ENCODE results near the gene IRF2BPL.
A peak's percentile ranks its signal among the peaks of the same experiment; 100 is the strongest.

The IRF2BPL gene

DNA sequence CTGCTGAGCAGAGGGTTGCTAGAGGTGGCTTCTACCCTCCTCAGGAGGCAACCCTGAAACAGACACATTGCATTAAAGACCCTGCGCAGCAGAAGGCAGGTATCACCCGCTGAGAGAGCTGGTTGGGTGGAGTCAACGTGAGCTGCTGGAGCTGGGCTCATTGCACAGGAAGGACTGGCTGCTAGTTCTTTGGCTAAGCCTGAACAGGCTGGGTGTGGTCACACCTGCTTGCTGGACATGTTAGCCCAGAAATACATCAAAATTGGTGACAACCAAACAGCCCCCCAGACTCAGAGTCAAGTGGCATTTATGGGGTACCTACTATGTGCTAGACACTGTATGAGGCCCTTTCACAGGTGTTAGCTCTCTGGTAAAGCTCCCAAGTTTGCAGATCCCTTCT is 33.8 kb upstream of the IRF2BPL start:
- Histone ChIP-seq H3K79me1 (ENCODE audit: low read length) (no peaks in the 10 kb centered on the region), H4K8ac (ENCODE audit: low read depth, low read length) (no peak overlapping the region), H3K27ac (ENCODE audit: low read depth, low read length) (no peak overlapping the region), H4K12ac (ENCODE audit: low read depth, low read length) (no peak overlapping the region), H3K4me3 (ENCODE audit: low read depth, low read length) (peak overlapping the region; percentile 23), H2AK5ac (ENCODE audit: low read length) (no peak overlapping the region), H3K9ac (ENCODE audit: low read length) (no peak overlapping the region), H2BK120ac (ENCODE audit: insufficient read depth, low read length, poor library complexity) (no peak overlapping the region), H3K27me3 (ENCODE audit: insufficient read depth, low read length) (no peaks in the 10 kb centered on the region), H3K79me2 (ENCODE audit: control insufficient read depth, insufficient read depth, low read length, poor library complexity) (no peaks in the 10 kb centered on the region), H3K36me3 (ENCODE audit: control insufficient read depth in 1 of 2, insufficient read depth in 2 of 2, low read length in 2 of 2) (no peaks in the 10 kb centered on the region), H3K9me3 (ENCODE audit: insufficient read depth, low read depth, low read length) (peaks cover 2% of the 10 kb centered on the region), H3K4me1 (ENCODE audit: control insufficient read depth in 1 of 2, insufficient read depth in 2 of 2, low read length in 2 of 2) (no peaks in the 10 kb centered on the region), H3K4ac (ENCODE audit: low read depth, low read length) (no peak overlapping the region), H3K23ac (ENCODE audit: low read length) (no peak overlapping the region), H3K4me2 (ENCODE audit: low read length) (no peak overlapping the region), H3K18ac (ENCODE audit: low read length) (no peak overlapping the region), H4K91ac (ENCODE audit: low read depth, low read length) (no peak overlapping the region), H2AFZ (ENCODE audit: insufficient read depth, low read length, poor library complexity) (no peak overlapping the region), H2BK12ac (ENCODE audit: low read length) (no peak overlapping the region), H2BK5ac (ENCODE audit: low read depth, low read length, poor library complexity) (no peak overlapping the region), H3K14ac (ENCODE audit: low read length) (no peak overlapping the region)
- no peak for DNase-seq
- WGBS (ENCODE audit: extremely low coverage, insufficient coverage, insufficient read length): no CpG with 5 or more reads among the region's 3 CpGs

DNA sequence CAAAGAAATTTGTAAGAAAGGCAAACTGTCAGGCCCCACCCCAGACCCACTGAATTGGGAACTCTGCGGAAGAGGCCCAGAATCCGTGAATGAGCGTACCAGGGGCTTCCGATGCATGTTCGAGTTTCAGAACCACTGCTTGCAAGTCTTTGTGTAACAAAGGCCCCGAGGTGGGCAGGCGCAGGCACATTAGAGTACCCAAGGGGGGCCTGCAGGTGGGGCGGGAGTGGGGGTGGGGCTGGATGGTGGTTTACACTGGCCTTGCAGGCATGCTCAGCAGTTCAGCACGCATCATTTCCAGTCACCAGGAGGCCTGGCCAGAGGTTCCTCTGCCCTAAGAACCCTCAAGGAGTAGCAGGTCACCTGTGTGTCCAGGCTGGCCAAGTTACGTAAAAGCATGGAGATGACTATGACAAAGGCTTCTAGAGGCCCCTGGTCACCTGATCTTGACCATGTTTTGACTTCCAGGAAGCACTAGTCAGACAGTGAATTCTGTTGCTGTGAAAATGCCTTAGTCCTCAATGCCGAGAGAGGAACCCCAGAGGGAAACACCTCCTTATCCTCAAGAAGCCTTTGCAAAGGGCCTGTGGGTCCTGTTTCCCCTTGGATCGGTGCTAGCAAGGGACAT is 33.2 kb upstream of the IRF2BPL start:
- Histone ChIP-seq H3K36me3 (ENCODE audit: control insufficient read depth in 1 of 2, insufficient read depth in 2 of 2, low read length in 2 of 2) (no peaks in the 10 kb centered on the region), H3K23ac (ENCODE audit: low read length) (no peak overlapping the region), H3K9me3 (ENCODE audit: insufficient read depth, low read depth, low read length) (peaks cover 2% of the 10 kb centered on the region), H2AK5ac (ENCODE audit: low read length) (no peak overlapping the region), H3K4me3 (ENCODE audit: low read depth, low read length) (no peak overlapping the region), H3K4ac (ENCODE audit: low read depth, low read length) (no peak overlapping the region), H2BK120ac (ENCODE audit: insufficient read depth, low read length, poor library complexity) (no peak overlapping the region), H3K4me1 (ENCODE audit: control insufficient read depth in 1 of 2, insufficient read depth in 2 of 2, low read length in 2 of 2) (no peaks in the 10 kb centered on the region), H2AFZ (ENCODE audit: insufficient read depth, low read length, poor library complexity) (no peak overlapping the region), H3K27ac (ENCODE audit: low read depth, low read length) (no peak overlapping the region), H4K12ac (ENCODE audit: low read depth, low read length) (no peak overlapping the region), H3K79me2 (ENCODE audit: control insufficient read depth, insufficient read depth, low read length, poor library complexity) (no peaks in the 10 kb centered on the region), H3K14ac (ENCODE audit: low read length) (no peak overlapping the region), H3K4me2 (ENCODE audit: low read length) (no peak overlapping the region), H3K79me1 (ENCODE audit: low read length) (no peaks in the 10 kb centered on the region), H2BK5ac (ENCODE audit: low read depth, low read length, poor library complexity) (no peak overlapping the region), H4K91ac (ENCODE audit: low read depth, low read length) (no peak overlapping the region), H3K18ac (ENCODE audit: low read length) (no peak overlapping the region), H4K8ac (ENCODE audit: low read depth, low read length) (no peak overlapping the region), H3K9ac (ENCODE audit: low read length) (no peak overlapping the region), H2BK12ac (ENCODE audit: low read length) (no peak overlapping the region), H3K27me3 (ENCODE audit: insufficient read depth, low read length) (no peaks in the 10 kb centered on the region)
- no peak for DNase-seq
- WGBS (ENCODE audit: extremely low coverage, insufficient coverage, insufficient read length): no CpG with 5 or more reads among the region's 12 CpGs

DNA sequence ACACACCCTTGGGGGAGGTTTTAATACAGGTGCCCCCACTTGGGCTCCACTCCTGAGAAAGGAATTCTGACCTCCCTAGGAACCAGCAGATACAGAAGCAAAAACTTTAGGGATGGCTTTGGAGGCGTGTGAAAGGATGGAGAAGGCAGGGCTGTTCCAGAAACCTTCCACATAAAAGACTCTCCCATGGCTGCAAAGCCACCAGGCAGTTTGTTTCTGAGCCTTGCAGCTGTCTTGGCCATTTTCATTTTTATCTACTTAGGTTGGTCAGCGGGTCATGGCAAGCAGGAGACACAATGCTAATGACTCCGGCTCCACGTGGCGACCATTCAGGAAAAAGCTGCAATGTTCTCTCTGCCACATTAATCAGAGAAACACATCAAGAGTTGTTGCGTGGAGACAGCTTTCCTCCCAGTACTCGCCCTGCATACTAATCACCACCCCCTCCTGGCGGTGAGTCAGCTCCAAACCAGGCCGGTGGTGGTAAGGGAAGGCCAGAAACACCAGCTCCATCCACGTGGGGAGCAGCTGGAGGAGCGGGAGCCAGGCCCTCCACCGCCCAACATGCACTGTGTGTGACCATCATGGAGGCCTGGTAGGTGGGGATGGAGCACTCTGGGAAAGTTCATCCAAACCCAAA is 30.9 kb upstream of the IRF2BPL start:
- H3K9me3 ChIP-seq (ENCODE audit: insufficient read depth, low read depth, low read length): peaks cover 6% of the 10 kb centered on the region
- H3K18ac ChIP-seq (ENCODE audit: low read length): no peak overlapping the region
- no peak overlapping the region for H3K14ac ChIP-seq (ENCODE audit: low read length)
- H3K27ac ChIP-seq (ENCODE audit: low read depth, low read length): no peak overlapping the region
- H4K8ac ChIP-seq (ENCODE audit: low read depth, low read length): no peak overlapping the region
- H2BK5ac ChIP-seq (ENCODE audit: low read depth, low read length, poor library complexity): no peak overlapping the region
- H2BK12ac ChIP-seq (ENCODE audit: low read length): no peak overlapping the region
- H2AK5ac ChIP-seq (ENCODE audit: low read length): no peak overlapping the region
- H3K36me3 ChIP-seq (ENCODE audit: control insufficient read depth in 1 of 2, insufficient read depth in 2 of 2, low read length in 2 of 2): no peaks in the 10 kb centered on the region
- no peaks in the 10 kb centered on the region for H3K79me1 ChIP-seq (ENCODE audit: low read length)
- H3K27me3 ChIP-seq (ENCODE audit: insufficient read depth, low read length): no peaks in the 10 kb centered on the region
- no peak overlapping the region for H4K12ac ChIP-seq (ENCODE audit: low read depth, low read length)
- H3K9ac ChIP-seq (ENCODE audit: low read length): no peak overlapping the region
- H3K4me2 ChIP-seq (ENCODE audit: low read length): no peak overlapping the region
- H2BK120ac ChIP-seq (ENCODE audit: insufficient read depth, low read length, poor library complexity): no peak overlapping the region
- WGBS (ENCODE audit: extremely low coverage, insufficient coverage, insufficient read length): no CpG with 5 or more reads among the region's 12 CpGs
- no peak overlapping the region for H2AFZ ChIP-seq (ENCODE audit: insufficient read depth, low read length, poor library complexity)
- no peaks in the 10 kb centered on the region for H3K4me1 ChIP-seq (ENCODE audit: control insufficient read depth in 1 of 2, insufficient read depth in 2 of 2, low read length in 2 of 2)
- no peak overlapping the region for H3K23ac ChIP-seq (ENCODE audit: low read length)
- no peaks in the 10 kb centered on the region for H3K79me2 ChIP-seq (ENCODE audit: control insufficient read depth, insufficient read depth, low read length, poor library complexity)
- no peak overlapping the region for H3K4ac ChIP-seq (ENCODE audit: low read depth, low read length)
- H3K4me3 ChIP-seq (ENCODE audit: low read depth, low read length): no peak overlapping the region
- DNase-seq: peak; percentile 75 to 83
- H4K91ac ChIP-seq (ENCODE audit: low read depth, low read length): no peak overlapping the region

DNA sequence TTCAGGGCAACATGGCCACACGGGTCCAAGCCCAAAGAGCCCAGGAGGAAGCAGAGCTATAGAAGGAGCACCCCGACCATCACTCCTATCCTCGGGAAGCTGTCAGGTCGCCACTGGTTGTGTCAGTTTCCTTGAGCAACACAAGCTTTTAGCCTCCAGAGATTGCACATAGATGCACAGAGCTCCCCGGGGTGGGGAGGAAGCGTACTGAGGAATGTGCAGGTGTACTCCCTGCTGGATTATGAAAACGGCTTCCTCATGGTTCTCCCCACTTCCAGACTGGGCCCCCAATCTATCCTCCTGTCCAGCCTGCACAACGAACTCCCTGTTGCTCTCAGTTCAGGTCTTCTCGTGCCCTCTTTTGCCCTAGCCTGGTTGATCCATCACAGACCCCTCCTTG is 30.3 kb upstream of the IRF2BPL start:
- Histone ChIP-seq H3K9ac (ENCODE audit: low read length) (no peak overlapping the region), H2AK5ac (ENCODE audit: low read length) (no peak overlapping the region), H2BK120ac (ENCODE audit: insufficient read depth, low read length, poor library complexity) (no peak overlapping the region), H2BK5ac (ENCODE audit: low read depth, low read length, poor library complexity) (no peak overlapping the region), H4K12ac (ENCODE audit: low read depth, low read length) (no peak overlapping the region), H4K91ac (ENCODE audit: low read depth, low read length) (no peak overlapping the region), H3K4ac (ENCODE audit: low read depth, low read length) (no peak overlapping the region), H3K36me3 (ENCODE audit: control insufficient read depth in 1 of 2, insufficient read depth in 2 of 2, low read length in 2 of 2) (no peaks in the 10 kb centered on the region), H3K4me3 (ENCODE audit: low read depth, low read length) (no peak overlapping the region), H3K23ac (ENCODE audit: low read length) (no peak overlapping the region), H2AFZ (ENCODE audit: insufficient read depth, low read length, poor library complexity) (no peak overlapping the region), H3K27me3 (ENCODE audit: insufficient read depth, low read length) (no peaks in the 10 kb centered on the region), H3K27ac (ENCODE audit: low read depth, low read length) (no peak overlapping the region), H3K79me2 (ENCODE audit: control insufficient read depth, insufficient read depth, low read length, poor library complexity) (no peaks in the 10 kb centered on the region), H3K9me3 (ENCODE audit: insufficient read depth, low read depth, low read length) (peaks cover 6% of the 10 kb centered on the region), H2BK12ac (ENCODE audit: low read length) (no peak overlapping the region), H3K4me1 (ENCODE audit: control insufficient read depth in 1 of 2, insufficient read depth in 2 of 2, low read length in 2 of 2) (no peaks in the 10 kb centered on the region), H3K14ac (ENCODE audit: low read length) (no peak overlapping the region), H4K8ac (ENCODE audit: low read depth, low read length) (no peak overlapping the region), H3K18ac (ENCODE audit: low read length) (no peak overlapping the region), H3K79me1 (ENCODE audit: low read length) (no peaks in the 10 kb centered on the region), H3K4me2 (ENCODE audit: low read length) (no peak overlapping the region)
- no peak for DNase-seq
- WGBS (ENCODE audit: extremely low coverage, insufficient coverage, insufficient read length): no CpG with 5 or more reads among the region's 9 CpGs
